NCI-H1105 (cell line): ENCODE results near the gene CHAC1.

Source experiments
- DNase-seq: peaks from one replicate; lab custom pipeline; 2025; lab: John Stamatoyannopoulos, UW

Gene CHAC1

GRCh38 chr15:40986820-40987219, 33.5 kb downstream of the CHAC1 start:
- no peak for DNase-seq

GRCh38 chr15:40988156-40988555, 34.9 kb downstream of the CHAC1 start:
- no peak for DNase-seq

- no peak for DNase-seq
These were observed 36.8 kb downstream of the CHAC1 start for GRCh38 chr15:40990080-40990479.

GRCh38 chr15:40990789-40991188, 37.5 kb downstream of the CHAC1 start:
- DNase-seq = no peak

GRCh38 chr15:40991355-40991754, 38.1 kb downstream of the CHAC1 start:
- no peak for DNase-seq

GRCh38 chr15:40992241-40992741, 39.0 kb downstream of the CHAC1 start:
- no peak for DNase-seq

GRCh38 chr15:40992825-40993224, 39.6 kb downstream of the CHAC1 start:
- no peak for DNase-seq

GRCh38 chr15:40995656-40996055, 42.4 kb downstream of the CHAC1 start:
- no peak for DNase-seq

- no peak for DNase-seq
These were observed 45.9 kb downstream of the CHAC1 start for GRCh38 chr15:40999190-40999589.

- DNase-seq = no peak
These were observed 48.4 kb downstream of the CHAC1 start for GRCh38 chr15:41001524-41002214.

GRCh38 chr15:41004490-41004889, 51.2 kb downstream of the CHAC1 start:
- peak; percentile 18 for DNase-seq
